Pulmonary artery endothelial cell (primary cell): ENCODE data around the gene CHRNA5. TPM values are rescaled to one million over a fixed set of nuclear protein-coding genes. Genes with fewer than 3 reads are reported as not detected.

Experiments
- DNase-seq: peaks from one replicate; pipeline ENCODE4 v3.0.0-alpha.2; 2011; ENCODE audit warnings: low read depth, low spot score
- total RNA-seq: library from RNA; depleted of rRNA; stranded (reverse); fragments of >200 nt; gene quantifications from 2 replicates; pipeline ENCODE4 v1.2.3, GENCODE V29; 2014

CHRNA5 gene
- total RNA-seq, 1 donor from 2014 or later: 6.2 TPM

DNA sequence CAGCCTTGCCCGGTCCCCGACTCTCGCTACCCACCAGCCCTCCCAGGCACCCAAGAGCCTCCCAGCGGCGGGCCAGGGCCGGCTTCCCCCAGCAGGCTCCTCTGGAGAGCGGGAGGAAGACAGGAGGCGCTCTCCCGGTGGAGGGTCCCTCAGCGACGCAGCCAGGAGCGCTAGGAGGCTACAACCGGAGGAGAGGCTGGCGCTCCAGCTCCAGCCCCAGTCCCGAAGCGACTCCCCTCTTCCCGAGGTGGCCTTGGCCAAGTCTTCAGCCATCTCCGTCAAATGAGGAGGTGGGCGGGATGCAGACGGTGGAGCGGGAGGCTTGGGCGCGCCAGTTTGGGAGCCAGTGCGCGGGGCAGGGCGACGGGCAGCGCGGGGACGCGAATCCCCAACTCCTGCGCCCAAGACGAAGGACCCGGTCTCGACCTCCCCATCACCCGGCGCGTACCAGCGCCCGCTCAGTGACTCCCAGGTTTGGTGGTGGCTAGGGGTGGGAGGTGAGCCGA is 54.8 kb downstream of the CHRNA5 start:
- DNase-seq: no peak

DNA sequence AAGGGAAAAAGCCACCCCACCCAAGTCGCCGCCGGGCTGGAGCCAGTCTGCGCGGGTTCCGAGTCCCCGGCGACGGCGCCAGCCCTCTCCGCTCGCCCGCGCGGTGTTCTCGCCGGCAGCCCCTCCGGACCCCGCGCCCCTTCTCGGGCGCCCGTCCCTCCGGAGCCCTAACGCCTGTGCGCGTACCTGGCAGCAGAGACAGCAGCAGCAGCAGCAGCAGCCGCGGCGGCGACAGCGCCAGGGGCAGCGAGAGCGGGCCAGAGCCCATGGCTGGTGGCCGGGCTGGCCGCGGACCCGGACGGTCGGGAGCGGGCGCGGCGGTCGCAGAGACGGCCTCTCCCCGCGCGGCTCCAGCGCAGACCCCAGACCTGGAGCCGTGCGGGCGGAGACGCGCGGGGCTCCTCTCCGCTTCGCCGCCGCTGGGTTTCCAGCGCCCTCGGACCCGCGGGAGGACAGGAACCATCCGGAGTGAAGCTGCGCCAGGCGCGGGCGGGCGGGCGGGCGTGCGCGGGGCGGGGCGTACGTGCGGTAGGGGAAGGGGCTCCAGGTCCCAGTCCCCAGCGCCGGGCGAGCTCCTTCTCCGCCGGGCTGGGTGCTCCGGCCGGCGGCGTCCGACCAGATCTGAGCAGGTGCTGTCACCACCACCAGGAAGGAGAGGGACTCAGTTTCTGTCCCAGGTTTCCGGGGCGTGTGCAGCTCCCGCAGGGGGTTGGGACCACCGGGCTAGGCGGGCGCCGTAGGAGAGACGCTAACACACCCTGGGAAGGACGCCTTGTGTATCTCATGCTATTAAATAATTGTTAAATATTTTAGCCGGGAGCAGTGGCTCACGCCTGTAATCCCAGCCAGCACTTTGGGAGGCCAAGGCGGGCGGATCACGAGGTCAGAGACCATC is 55.5 kb downstream of the CHRNA5 start, which contains the start of gene CHRNA3:
CHRNA3 (minus strand) TSS at position 470 of the 895 bp plus-strand sequence; CDS start at position 268, 202 bp downstream.
- DNase-seq: no peak

DNA sequence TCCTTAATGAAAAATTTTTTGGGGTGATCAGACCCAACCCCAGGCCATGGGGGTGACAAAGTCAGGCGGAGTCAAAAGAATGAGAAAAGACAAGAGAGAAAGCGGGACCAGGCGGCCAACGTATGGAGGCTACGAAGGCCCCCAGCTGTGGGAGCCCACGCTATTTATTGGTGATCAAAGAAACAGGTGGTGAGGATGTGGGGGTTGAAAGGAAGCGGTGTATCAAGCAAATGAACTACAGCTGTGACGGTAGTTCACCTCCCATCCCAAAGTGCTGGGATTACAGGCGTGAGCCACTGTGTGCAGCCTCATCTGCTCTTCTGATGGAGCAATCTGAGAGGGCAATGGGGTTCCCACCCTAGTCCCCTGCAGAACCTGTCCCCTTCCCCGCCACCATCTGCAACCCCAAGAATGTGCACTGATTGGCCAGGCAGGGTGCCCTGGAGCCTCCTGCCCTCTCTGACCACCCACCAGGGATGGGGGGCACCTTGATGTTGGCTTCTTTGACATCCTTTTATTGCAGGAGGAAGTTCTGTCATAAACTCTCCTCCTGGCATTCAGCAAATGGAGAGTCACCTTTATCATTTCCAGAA is 56.6 kb downstream of the CHRNA5 start:
- DNase-seq: no peak

DNA sequence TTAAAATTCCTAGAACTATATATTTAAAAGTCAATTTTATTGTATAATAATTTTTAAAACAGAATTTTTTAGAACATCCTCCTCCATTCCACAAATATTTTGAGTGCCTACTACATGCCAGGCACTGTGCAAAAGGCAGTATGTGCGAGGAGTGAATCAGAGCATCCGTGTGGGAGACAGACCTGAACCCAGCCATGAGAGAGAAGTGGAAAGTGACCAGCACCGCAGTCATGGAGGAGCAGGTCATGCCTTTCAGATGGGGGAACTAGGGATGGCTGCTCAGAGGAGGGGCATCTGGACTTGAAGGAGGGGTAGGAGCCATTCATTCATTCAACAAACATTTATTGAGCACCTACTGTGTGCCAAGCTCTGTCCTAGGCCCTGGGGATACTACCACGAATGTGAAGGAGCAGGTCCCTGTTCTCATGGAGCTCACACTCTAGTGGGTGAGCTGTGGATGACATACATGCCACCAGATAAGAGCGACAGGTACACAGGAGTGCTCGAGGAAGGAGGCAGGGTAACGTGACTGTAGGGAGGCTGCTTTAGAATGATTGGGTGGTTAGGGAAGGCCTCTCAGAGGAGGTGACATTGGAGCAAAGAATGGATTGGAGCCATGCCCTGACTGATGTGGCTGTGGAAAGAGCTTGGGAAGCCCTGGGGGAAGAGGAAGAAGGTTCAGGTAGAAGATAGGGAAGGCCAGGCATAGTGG is 58.6 kb downstream of the CHRNA5 start:
- no peak for DNase-seq

DNA sequence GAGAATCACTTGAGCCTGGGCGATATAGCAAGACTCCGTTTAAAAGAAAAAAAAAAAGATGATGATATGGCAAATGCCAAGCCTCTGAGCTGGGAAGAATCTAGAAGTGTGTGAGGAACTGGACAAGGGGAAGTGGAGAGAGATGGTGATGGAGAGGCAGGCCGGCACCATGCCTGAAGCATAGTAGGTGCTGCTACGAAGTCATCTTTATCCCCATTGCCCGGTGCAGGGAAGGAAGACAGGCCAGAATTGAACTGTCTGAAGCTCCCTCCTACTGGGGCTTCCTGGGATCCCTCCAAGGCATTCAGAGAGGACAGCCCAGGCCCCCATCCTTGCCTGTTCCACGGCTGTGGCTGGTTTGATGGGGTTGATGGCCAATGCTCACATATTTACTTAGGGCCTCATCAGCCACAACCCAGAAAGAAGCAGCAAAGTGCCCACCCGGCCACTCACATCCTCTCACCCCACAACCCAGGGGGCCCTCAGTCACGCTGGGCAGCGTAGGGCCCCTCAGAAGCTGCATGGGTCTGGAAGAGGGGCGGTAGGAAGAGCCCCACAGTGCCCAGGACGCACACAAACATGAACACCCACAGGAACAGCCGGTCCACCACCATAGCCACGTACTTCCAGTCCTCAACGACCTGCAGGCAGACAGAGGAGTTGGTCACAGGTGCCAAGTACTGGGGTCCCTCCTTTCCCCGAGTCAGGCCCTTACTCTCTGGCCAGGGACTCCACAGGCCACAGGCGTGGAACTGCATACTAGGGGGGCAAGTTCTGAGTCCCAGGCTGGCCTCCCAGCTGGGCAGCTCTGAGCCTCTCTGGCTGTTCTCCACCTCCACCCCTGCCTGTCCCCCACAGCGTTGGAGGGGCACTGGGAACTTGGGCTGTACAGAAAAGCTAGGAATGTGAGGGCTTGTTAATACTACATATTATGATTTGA is 59.6 kb downstream of the CHRNA5 start:
- no peak for DNase-seq

DNA sequence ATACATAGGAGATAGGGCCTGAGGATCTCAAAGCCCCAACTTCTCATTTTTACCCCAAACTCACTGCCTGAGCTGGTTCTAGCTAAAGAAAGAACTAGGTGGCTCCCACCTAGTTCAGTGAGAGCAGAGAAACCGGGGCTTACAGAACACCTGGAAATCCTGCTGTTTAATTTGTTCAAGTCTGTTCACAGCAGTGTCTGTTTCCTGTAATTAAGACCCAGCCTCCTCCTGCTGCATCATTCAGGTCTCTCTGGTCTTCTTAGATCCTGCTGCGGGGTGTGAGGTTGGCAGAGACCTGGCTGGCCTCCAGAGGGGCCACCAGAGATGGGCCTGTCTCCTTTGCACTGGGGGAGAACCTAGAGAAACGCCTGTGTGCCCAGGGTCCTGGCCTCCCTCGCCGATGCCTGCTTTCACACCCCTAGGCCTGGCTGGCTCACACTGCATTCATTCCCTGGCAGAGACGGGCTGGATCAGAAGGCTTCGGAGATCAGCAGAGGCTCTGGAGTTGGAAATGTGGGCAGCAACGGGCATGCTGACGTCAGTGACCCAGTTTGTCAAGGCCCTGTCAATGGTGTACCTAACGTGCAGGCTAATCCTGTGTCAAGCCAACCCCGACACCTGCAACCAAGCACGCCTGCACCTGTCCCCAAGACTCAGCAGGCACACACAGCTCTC is 60.4 kb downstream of the CHRNA5 start:
- no peak for DNase-seq

DNA sequence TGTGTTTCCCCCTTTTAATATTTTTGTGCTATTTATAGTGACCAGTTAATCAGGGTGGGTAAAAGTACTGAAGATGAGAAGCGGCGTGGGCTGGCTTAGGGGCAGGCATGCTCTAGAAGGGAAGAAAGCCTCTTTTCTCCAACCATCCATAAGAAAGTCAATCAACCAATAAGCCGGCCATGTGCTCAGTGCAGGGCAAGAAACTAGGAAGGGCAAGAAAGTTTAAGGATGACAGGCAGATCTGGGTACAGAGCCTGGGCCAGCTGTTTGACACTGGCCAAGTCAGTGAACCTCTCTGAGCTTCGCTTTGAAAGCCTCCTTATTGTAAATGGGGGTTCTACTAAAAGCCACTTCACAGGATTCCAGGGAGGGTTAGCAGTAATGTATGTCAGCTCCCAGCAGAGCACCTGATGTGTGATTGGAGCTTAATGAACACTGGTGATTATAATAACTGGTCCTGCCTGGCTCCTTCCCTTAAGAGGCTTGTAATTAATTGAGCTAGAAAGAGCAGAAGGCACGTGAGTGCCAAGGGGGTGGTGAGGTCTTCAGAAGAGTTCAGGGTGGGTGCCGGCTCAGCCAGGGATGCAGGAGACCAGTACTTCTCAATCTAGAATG is 61.2 kb downstream of the CHRNA5 start:
- DNase-seq: no peak

DNA sequence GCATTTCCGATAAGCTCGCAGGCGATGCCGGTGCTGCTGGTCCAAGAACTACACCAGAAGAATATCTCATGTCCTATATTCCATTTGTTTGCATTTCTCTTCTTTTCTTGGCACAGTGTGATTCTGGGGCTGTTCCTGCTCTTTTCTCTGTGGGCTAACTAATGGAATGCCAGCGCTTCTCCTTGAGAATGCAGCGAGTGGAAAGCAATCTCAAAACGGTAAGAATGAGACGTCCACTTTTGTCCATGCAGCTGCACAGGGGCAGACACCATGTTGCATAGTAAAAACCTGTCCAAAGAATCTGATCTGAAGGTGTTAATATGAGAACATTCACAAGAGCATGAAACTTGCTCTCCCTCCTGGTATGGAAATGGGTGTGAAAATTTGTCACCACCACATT is 62.0 kb downstream of the CHRNA5 start:
- DNase-seq: no peak

DNA sequence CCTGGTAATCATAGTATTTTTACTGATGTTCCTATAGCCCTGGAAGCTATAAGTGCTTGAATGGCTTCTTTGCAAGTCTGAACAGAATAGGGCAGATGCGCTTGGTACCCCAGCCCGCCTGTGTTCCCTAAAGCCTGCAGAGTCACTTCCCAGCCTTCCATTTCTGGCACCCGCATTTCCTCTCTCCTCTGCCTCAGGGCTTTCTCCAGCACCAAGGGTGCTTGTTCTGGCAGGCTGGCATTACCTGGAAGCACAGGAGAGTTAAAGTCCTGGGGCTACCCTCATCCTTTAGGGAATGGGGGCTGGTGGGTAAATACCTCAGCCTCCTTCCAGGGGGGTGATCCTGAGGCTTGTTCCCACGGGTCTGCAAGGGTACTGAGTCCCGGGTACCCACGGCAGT is 62.9 kb downstream of the CHRNA5 start:
- no peak for DNase-seq

DNA sequence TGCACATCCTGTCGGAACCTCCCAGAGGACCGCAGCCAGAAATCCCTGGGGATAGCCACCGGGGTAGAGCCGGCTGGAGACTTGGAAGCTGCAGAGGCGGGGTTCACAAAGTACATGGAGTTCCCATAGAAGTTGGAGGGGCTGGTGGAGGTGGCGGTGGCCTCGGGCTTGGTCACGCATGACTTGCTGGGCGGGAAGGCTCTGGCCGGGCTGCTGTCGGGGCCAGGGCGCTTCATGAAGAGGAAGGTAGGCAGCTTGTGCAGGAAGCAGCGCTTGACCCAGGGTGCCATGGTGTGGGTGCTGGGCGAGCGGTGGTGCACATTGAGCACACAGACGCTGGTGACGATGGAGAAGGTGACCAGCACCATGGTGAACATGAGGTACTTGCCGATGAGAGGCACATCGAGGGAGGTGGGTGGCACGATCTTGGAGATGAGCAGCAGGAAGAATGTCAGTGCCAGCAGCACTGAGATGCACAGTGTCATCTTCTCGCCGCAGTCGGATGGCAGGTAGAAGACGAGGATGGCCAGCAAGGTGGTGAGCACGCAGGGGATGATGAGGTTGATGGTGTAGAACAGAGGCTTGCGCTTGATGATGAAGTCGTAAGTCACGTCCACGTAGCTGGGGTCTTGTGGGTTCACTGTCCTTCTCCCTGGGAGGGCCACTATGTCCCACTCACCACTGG is 63.9 kb downstream of the CHRNA5 start:
- DNase-seq: no peak

DNA sequence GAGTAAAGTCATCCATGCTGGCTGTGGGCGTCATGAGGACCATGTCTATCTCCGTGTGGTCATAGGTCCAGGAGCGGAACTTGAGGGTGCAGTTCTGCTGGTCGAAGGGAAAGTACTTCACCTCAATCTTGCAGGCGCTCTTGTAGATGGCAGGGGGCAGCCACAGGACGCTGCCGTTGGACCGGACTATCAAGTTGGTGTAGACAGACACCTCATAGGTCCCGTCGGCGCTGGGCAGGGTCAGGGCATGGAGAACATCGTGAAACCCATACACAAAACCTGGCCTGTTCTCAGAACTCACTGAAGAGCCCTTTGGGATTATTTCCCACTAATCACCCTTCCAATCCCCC is 64.4 kb downstream of the CHRNA5 start:
- DNase-seq: no peak

DNA sequence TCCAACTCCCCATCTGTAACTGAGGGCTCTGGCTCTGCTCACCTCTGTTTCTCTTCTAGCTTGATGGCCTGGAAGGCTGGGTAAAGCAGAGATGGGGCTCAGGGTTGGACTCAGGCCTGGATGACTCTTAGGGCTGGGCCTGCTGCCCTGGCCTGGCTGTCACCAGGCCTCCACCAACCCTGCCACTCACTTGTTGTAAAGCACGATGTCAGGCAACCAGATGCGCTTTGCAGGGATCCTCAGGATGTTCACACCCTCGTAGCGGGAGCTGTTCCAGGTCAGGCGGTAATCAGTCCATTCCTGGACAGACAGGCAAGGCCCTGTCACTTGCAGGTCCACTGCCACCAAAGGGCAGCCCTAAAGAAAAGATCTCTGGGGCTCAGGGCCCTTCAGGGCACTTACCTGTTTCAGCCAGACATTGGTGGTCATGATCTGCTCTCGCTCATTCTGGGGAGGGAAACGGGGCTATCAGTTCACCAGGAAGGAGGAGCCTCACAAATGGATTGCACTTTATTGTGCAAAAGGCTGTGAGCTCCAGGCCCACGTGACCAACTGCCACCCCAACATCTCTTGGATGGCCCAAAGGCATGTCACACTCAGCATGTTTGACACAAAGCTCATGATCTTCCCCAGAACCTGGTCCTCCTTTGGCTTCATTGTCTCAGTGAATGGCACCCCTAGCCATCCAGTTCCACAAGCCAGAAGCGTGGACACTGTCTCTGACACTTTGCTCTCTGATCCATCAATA is 65.7 kb downstream of the CHRNA5 start:
- DNase-seq: no peak

DNA sequence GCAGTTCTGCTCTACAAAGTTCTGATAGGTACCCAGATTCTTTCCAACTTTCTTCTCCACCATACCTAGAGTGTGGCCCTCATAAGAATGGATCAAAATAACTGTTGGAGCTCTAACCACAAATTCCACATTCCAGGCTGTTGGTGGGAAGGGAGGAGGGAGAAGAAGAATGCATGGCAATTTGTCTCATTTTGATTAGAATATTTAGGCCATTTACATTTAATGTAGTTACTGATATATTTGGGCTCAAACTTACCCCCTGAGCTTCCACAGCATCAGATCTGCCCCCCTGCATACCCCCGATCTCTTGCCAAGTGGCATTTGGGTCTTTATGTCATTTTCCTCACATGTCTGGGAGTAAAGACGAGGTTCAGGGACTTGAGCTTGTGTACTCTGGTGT is 68.0 kb downstream of the CHRNA5 start:
- no peak for DNase-seq

DNA sequence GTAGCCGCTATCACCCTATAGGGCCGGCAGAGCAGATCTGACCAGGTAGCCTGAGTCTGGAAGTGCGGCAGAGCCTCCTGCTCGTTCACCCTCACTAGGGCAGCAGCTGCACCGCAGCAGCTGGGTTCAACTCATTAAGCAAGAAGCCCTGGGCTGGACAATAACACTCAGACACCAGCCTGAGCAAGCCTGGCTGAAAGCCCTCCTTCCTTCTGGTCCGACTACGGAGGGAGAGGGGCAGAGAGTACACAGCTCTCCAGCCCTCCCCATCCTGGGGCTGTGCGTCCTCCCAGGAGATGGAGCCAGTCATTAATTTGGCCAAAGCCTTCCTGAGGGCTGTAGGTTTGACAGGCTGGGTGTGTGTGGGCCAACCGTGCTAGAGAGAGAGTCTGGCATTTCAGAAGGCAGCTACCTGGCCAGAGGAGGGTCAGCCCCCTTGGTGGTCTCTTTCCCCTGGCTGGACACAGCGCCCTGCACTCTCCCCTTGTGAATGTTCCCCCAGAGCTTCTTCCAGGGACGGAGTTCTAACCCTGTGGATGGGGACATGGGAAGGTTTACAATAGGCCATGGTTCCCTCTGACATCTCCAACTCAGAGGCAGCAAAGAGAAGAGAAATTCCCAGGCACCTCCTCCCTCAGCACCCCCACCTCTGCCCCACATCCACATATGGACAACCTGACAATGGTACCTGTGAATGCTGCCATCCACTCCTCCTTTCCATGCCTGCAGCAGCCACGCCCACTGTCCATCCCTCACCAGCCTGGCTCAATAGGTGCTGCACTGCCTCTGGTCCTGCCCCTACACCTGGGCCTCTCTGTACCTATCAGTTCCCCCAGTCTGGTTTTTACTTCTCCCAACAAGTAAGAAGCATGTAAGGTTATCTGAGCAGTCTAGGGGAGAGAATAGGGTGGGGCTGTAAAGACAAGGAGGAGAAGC is 69.2 kb downstream of the CHRNA5 start:
- DNase-seq: no peak

DNA sequence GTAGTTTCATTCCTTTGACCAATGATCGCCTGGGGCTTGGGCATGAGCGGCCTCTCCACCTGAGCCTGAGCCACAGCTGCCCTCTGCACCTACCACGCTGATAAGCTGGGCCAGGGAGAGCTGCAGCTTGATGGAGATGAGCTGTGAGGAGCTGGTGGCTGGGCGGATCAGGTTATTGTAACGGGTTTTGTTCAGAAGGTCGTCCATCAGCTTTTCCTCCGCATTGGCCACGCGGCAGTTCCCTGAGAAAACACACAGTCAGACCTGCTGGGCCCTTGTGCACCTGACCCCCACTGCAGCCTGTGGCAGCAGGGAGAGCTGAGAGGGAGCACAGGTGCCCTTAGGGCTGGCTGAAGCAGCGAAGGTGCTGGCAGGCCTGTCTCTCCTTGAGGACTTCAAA is 70.0 kb downstream of the CHRNA5 start:
- DNase-seq: no peak

DNA sequence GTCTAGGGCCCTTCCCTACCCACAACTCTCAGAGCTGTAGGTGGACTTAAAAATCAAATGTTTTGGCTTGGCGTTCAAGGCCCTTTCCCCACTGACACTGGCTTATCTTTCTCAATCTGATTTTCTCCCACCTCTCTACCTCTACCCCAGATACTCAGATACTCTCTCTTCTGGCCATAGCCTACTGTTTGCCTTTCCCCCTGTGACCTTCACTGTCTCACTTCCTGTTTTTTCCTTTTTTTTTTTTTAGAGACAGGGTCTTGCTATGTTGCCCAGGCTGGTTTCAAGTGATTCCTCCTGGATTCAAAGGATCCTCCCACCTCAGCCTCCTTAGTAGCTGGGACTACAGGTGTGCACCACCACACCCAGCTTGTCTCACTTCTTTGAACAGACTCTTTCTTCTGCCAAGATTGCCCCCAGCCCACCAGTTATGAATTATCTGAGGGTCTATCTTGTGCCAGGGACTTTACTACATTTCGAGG is 71.1 kb downstream of the CHRNA5 start:
- DNase-seq: no peak

DNA sequence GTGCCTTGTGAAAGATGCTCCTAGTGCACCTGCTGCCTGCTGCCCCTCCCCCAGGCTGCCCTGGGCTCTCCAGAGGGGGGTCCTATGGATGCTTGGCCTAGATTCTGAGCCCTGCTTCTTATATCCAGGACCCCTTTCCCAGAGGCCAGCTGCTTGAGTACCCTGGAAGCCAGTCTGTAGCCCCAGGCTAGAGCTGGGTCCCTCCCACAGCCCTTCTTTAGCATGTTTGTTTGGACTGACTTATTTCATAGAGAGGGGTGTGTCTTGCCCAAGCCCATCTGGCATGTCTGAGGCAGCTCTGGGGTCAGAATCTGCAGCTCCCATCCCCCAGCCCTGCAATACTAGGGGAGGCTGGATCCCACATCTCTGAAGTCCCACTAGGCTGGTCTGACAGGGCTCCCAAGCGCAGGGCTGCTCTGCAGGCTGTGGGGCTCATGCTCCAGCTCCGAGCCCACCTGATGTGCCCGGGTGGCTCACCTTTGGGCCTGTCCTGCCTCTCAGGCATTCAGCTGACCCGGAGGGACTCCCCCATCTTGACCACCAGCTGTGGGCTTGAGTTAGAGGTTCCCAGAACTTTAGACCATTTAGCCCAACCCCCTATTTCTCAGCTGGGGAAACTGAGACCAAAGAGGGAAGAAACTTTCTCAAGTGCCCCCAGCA is 72.6 kb downstream of the CHRNA5 start:
- no peak for DNase-seq
